HG03175 (cell line): ENCODE measurements around the gene ZYG11A.
A peak's percentile ranks its signal among the peaks of the same experiment; 100 is the strongest.

ENCODE experiments used
- ATAC-seq: cut with Tn5 transposase; IDR thresholded peaks from one replicate; pipeline ENCODE4 v1.9.1; 2021; ENCODE audit warnings: mild to moderate bottlenecking, moderate library complexity; ENCODE audit not compliant: unreplicated experiment

ZYG11A gene

DNA sequence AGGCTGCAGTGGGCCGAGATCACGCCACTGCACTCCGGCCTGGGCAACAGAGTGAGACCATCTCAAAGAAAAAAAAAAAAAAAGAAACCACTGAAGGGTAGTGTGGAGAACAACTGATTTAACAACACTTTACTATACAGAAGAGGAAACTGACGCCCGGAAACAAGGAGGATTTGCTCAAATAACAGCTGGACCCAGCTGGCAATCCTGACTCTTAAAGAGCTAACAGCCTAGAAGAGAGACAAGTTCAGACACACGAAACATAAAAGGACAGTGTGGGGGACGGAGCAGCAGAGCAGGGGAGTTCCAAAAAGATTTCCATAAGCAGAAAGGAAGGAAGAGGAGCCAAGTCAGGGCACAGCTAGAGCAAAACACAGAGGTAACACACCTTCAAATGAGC lies 74.6 kb downstream of the ZYG11A start:
- no peak for ATAC-seq

DNA sequence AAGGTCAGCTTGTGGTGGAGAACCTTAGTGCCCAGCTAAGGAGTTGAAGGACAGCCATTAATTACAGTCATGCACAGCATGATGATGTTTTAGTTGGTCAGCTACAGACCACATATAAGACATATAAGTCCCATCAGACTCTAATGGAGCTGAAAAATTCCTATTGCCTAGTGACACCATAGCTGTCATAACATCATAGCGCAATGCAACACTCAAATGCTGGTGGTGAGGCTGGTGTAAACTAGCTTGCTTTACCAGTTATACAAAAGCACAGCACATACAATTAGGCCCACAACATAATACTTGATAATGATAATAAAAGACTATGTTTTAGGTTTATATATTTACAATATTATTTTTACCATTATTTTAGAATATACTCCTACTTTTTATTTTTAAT lies 75.0 kb downstream of the ZYG11A start:
- ATAC-seq: no peak

DNA sequence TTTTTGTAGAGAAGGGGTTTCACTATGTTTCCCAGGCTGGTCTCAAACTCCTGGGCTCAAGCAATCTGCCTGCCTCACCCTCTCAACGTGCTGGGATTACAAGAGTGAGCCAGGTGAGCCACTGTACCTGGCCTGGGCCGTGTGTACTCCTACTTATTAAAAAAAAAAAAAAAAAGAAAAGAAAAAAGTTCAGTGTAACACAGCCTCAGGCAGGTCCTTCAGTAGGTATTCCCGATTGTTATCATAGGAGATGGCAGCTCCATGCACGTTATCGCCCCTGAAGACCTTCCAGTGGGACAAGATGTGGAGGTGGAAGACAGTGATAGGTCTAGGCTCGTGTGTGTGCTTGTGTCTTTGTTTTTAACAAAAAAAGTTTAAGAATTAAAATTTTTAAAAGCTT lies 75.6 kb downstream of the ZYG11A start:
- no peak for ATAC-seq

DNA sequence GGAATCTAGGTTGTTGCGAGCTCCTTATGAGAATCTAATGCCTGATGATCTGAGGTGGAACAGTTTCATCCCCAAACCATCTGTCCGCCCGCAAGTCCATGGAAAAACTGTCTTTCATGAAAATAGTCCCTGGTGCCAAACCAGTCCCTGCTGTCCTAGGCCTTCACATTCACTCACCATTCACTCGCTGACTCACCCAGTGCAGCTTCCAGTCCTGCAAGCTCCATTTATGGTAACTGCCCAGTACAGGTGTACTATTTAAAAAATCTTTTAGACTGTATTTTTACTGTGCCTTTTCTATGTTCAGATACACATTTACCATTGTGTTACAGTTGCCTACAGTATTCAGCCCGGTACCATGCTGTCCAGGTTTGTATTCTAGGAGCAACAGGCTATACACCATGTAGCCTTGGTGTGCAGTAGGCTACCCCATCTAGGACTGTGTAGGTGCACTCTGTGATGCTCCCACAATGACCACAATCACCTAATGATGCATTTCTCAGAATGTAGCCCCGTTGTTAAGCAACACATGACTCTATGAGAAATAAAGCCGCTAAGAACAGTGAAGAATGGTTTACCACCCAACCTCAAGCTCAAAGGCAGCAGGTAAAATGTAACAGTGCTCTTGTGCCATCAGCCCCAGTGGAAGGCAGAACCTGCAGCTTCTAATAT lies 76.6 kb downstream of the ZYG11A start:
- no peak for ATAC-seq

DNA sequence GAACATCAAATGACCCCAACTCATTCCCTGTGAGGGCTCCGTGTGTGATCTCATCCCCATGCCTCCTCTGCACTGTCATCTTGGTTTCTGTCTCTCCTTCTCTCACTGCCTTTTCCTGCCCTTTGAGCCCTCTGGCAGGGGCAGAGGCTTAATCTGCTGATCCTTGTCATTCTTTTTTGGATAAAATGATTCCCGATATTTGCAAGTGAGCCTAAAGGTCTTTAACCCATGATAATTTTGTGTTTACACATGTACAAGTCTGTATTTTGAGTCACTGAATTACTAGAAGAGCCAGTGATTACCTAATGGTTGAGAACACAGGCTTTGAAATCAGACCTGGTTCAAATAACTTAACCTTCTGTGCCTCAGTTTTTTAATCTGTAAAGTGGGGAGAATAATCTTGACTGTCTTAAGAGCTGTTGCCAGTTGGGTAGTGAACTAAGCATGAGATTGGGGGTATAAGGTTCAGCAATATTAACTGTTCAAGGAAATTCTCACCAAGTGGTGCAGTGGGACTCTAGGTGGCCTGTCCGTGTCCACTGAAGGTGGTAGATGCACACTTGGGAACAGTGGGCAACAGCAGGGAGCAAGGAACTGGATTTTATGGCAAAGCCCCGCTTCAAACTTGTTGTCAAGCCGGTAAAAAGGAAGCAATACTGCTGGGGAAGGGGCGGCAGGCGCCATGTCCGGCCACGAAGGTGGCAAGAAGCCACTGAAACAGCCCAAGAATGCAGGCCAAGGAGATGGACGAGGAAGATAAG lies 77.3 kb downstream of the ZYG11A start:
- no peak for ATAC-seq

DNA sequence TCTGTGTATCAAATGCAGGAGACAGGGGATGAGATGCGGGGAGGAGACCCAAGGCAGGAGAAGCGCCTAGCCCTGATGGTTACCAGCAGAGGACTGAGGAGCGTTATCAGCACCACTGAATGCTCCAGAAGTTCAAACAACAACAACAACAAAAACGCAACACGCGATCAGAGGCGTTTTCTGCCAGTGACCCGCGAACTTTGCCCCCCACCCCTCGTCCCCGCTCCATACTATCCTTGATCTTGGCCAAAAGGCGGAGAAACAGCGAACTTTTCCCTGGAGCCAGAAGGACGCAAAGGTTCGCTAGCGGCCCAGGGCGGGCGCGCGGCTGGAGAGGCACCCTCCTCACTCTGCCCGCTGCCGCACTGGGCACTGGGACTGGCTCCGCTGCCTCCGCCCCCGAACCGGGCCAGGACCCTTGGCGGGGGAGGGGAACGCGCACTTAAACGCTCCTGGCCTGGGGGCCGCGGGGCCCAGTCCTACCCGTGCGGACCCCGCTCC lies 78.3 kb downstream of the ZYG11A start:
- ATAC-seq: no peak

DNA sequence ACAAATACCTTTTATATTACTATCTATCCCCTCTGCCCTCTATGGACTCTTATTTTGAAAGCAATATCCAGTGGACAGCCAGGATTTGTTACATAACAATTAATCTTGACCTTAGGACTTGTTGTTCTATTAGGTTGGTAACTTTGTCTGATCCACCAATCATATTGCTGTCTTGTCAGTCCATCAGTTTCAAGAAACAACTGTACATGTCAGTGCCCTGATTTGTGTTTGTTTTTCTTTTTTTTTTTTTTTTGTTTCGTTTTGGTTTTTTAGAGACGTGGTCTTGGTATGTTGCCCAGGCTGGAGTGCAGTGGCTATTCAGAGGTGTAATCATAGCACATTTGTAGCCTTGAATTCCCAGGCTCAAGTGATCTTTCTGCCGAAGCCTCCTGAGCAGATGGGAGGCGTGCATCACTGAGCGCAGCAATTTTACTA lies 83.0 kb downstream of the ZYG11A start:
- ATAC-seq: no peak

DNA sequence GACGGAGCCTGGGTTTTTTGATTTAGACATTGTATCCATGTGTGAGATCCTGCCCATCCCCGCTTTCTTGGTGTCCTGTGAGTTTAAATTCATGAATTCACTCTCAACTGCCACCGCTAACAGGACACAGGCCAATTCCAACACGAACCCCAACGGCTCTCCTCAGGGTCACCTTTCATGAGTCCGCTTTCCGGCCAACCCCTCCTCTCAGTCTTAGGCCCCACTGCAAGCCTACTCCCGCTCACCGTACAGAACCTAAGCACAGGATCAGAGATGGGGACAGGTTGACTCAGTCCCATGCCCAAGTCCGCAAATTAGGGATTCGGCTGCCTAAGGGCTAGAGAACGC lies 84.3 kb downstream of the ZYG11A start:
- ATAC-seq: no peak

DNA sequence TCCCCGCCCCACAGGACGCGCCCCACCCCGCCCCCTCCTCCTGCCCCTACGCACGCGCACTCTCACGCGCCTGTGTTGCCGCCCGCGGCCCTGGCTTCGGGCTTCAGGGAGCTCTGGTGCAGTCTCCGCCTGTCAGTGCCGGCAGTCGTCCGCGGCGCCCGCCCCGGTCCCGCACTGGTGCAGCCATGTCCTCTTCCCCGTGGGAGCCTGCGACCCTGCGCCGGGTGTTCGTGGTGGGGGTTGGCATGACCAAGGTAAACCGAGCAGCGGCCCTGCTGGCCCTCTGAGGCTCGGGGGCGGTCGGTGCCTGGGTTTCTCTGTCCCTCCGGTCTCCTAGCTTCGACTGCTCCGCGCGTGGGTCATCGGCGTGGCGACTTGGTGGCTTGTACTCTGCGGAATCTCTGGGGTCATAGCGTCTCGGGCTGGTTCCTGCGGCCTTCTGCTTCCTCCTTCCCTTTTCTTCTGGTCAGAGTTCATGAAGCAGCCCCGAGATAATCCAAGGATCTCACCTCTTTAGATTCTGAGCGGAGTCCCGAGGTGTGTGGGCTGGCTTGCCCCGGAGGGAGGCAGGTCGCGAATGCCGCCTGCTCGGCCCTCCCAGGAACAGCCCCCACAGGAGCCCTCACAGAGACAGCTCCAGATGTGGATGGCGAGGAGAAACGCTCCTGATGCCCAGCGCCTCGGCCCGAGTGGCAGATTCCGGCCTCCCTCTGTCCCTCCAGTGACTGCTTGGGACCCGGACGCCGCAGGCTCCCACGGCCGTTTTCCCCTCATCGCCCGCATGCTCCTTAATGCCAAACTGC lies 84.9 kb downstream of the ZYG11A start, which contains the start of gene SCP2:
Gene SCP2, plus strand, starts transcription at position 65 of the 803 bp plus-strand sequence. Its CDS starts 121 bp downstream, at position 186.
- peak; percentile 76 for ATAC-seq

DNA sequence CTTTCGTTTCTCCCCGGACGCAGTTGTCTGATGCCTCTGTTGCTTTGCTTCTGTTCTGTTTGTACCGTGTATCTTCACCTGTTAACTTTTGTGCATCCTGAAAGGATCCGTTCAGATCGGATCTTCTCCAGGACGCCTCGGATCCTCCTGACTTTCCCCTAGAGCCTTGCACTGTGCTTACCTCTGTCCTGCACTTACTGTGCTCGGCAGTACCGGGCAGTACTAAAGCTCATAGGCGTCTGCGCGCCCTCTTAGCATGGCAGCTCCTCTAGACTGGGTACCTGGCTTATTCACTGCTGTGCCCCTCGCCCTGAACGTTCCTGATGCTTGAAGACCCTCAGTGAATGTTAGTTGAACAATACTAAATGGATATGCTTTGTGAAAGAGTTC lies 85.5 kb downstream of the ZYG11A start:
- ATAC-seq: peak; percentile 6

DNA sequence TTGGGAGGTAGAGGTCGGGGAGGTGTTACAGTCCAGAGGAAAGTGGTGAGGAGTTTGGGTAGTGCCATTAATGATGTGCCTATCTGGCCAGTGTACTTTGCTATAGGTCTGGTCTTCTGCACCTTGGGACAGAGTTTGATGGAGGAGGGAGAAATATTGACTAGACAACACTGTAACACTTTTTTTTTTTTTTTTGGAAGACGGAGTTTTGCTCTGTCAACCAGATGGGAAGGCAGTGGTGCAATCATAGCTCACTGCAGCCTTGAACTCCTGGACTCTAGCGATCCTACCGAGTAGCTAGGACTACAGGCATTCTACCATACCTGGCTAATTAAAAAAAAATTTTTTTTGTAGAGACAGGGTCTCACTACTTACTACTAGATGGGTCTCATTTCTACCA lies 86.5 kb downstream of the ZYG11A start:
- no peak for ATAC-seq

DNA sequence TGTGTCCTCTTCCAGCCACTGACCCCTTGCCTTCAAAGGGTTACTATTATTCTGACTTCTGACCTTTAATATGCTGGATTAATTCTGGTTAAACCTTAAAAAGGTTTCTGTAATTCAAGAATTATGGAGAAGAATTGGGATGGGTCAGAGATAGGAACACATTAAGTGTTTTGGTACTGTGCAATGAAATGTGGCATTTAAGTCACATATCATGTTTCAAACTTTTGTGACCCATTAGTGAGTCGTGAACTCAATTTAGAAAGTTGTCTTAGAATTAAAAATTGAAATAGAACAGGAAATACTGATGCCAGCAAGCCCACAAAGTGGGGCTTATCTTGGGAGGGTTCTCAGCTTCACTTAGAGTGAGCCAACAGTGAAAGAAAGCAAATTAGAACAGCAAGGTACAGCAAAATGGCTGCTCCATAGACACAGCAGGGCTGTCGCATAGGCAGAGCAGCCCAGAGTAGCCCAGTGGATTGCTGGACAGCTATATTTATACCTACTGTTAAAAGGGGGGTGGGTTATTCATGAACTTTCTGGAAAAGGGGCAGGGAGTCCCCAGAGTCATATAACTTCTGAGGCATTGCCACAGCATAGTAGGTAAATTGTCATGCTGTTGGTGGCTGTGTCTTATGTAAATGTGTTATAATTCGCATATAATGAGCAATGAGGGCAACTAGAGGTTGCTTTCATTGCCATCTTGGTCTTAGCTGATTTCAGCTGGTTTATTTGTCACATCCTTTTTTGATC lies 95.0 kb downstream of the ZYG11A start:
- ATAC-seq: no peak

DNA sequence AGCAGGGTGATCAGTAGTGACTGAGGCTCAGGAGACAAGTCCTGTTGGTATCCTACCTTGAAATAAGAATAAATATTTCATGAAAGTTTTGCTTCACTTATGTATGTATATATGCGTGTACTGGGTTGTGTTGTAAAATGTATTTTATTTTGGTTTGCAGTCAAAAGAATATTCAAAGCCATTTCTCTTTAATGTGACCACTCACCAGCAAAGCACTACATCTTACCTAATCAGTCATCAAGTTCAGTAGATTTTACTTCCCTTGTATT lies 95.6 kb downstream of the ZYG11A start:
- ATAC-seq: no peak

DNA sequence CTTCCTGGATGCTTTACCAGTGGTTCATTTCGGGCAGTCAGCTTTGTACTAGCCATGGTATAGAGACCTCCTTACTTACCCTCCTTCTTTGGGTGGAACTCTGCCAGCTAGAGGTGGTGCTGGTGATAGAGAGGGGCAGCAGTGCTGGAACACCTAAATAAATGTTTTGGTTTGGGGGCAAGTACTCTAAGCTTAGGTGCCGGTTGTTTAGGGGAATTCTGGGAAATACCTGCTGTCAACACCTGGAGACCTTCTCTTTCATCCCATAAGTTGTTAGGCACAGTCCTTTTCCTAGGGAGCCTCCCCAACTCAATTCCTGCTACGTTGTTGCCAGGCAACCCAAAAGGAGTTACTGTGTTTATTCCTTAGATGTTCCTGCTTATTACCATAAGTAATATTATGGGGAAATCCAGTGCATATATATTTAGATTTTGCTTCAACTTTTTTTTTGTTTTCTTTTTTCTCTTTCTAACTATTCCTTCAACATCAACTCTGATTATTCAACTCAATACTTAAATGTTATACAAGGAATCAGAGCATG lies 101.4 kb downstream of the ZYG11A start:
- no peak for ATAC-seq

DNA sequence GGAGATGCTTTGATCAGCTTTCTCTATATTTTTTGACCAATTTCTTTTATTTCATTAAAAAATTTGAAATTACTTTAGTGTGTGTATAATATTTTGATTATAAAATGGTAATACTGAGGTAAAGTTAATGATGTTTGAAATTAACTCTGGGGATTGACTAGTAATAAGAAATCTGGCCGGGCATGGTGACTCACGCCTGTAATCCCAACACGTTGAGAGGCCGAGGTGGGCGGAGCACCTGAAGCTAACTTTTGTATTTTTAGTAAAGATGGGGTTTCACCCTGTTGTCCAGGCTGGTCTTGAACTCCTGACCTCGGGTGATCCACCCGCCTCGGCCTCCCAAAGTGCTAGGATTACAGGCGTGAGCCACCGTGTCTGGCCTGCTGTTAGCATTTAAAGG lies 102.0 kb downstream of the ZYG11A start:
- ATAC-seq: no peak
